GM18951 (cell line): ENCODE results near the gene TOP3B.

Experiments used
- POLR2A ChIP-seq: IDR thresholded peaks from 4 replicates; pipeline ENCODE4 v1.6.1; 2011; ENCODE audit warnings: mild to moderate bottlenecking; ENCODE audit not compliant: insufficient read length, insufficient read depth; ENCODE audit errors: extremely low read depth
- in situ Hi-C: fragments of 300-500 bp; cut with MboI; formaldehyde crosslinking; loops from one replicate; pipeline ENCODE4 v1.12.0; 2022; ENCODE audit warnings: low sequenced_read_pairs, mixed read lengths, inconsistent platforms; ENCODE audit not compliant: unreplicated experiment

Gene TOP3B

DNA sequence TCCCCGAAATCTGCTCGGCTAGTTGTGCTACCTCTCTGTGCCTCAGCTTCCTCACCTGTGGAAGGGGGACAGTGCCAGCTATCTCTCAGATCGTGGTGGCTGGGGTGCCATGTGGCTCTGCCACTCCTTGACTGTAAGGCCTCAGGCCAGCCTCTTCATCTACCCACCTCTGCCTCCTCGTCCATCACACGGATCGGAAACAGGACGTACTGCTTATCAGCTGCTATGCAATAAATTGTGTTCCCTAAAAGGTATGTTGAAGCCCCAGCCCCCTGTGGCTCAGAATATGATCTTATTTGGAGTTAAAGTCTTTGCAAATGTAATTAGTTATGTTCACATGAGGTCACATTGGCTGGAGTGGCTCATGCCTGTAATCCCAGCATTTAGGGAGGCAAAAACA lies 37.7 kb downstream of the TOP3B start:
- in situ Hi-C loops: loop anchor here (10.0 kb wide), 1 partner anchor 240 kb away; no protein-coding TSS in a partner anchor
- TF ChIP-seq POLR2A: no peak

DNA sequence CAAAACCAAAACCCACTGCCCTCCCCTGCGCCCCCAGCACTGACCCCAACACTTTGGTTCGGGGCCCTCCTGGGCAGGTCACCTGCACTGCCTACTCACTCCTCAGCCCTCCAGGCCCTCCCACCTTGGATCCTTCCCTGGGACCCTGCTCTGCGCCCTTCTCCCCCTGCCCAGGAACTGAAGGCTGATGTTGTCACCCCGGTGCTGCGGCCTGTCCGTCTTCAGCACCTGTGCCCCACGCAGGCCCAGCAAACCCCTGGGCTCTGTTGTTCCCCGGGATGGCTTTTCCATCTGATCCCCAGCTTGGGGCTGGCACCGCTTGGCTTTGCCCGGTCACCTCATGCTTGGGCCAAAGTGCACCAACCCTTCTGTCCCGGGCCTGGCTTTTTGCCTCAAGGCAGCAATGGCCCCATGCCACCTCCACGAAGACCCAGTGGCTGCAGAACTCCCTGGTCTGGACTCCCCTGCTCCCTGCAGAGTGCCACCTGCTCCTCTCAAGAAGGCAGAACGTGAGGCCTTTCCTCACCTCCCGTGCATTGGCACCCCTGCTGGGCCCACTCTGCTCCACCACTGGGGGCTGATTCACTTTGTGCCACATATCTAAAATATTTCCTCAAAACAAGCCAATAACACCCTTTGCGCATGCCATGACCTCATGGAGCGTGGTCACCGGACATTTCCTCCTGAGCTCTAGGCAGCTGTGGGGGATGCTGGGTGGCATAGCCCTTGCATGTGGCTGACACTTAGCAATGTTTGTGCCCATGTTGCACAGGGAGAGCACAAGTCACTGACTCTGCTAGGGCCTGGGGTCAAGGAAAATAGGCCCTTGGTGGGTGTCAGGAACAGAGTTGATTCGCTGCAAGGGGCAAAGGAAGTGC lies 38.8 kb downstream of the TOP3B start:
- no peak for TF ChIP-seq POLR2A
- in situ Hi-C loops: loop anchor here (10.0 kb wide), 1 partner anchor 239 kb away; no protein-coding TSS in a partner anchor

DNA sequence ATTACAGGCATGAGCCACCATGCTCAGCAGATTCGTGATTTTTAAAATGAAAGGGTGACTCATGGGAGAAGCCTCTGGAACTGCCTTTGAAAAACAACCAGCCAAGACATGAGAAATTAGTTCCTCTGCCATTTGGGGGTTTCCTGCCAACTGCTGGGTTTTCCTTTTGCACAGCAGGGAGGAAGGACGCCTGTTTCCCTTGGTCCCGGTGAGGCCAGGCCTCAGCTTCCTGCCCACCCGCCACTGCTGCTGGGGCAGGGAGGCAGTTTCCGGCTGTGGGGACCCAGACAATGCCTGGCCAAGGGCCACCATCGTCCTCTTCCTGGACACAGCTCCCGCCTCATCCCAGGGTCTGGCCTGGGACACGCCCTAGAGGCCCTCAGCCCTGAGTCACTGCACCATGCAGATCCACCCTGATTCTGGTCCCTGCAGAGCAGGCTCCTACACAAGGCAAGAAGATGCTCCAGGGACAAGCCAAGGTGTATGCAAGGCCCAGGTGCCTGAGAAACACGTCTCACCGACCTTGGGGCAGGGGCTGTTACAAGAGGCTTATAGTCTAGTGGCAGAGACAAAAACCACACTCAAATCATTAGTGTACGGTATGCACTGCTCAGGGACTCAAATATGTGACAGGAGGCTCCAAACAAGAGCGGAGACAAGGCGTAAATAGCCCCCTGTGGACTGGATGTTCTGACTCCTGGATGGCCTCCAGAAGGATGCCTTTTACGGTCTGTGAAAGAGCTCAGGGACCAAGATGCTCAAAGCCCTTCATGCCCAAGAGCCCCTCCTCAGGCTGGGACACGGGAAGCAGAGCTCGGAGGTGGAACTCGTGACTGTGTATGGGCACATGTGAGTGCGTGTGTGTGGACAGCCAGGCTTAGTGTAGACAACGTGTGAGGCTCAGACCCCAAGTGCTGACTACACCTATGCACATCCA lies 39.9 kb downstream of the TOP3B start:
- in situ Hi-C loops: loop anchor here (10.0 kb wide), 1 partner anchor 238 kb away; no protein-coding TSS in a partner anchor
- TF ChIP-seq POLR2A: no peak

DNA sequence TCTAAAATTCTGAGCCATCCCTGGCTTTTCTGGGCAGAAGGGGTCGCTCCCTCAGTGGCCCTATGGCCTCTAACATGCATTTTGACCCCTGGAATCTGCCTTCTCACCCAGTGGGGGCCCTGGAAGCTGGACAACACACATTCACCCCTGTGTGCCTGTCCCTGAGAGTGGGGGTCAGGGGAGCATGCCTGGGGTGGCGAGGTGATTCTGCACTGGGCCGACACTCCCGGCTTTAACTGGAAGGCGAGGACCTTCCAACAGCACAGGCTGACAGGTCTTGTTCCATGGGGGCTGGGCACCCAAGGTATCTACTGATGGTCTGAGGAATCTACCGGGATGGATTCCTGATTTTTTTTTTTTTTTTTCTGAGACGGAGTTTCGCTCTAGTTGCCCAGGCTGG lies 40.7 kb downstream of the TOP3B start:
- in situ Hi-C loops: loop anchor here (10.0 kb wide), 1 partner anchor 237 kb away; no protein-coding TSS in a partner anchor

DNA sequence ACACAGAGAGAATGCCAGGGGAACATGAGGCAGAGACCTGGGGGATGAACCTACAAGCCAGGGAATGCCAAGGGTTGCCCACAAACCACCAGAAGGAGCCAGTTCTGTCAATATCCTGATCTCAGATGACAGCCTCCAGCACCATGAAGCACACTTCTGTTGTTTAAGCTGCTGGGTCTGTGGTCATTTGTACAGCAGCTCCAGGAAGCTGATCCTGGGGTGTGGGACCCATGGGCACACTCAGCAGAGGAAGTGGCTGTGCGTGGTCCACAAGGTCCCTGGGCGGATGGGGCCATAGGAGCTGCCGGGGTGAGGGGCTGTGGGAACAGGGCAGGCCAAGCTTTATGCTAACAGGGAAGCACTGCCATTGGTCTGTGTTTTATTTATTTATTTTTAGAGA lies 42.1 kb downstream of the TOP3B start:
- TF ChIP-seq POLR2A: no peak
- in situ Hi-C loops: loop anchor here (10.0 kb wide), 1 partner anchor 236 kb away; no protein-coding TSS in a partner anchor

More for the DNA sequence above, 40.7 kb downstream of the TOP3B start:
- TF ChIP-seq POLR2A: no peak

DNA sequence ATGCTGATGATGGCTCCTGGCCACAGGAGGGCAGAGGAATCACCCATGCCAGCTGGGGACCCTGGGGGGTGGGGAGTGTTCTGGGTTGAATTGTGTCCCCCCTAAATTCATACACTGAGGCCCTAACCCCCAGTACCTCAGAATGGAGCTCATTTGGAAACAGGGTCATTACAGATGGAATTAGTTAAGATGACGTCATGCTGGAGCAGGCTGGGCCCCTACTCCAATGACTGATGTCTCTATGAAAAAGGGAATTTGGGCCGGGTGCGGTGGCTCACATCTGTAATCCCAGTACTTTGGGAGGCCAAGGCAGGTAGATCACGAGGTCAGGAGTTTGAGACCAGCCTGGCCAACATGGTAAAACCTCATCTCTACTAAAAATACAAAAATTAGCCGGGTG lies 42.7 kb downstream of the TOP3B start:
- in situ Hi-C loops: loop anchor here (10.0 kb wide), 2 partner anchors 215 to 235 kb away; no protein-coding TSS in a partner anchor

DNA sequence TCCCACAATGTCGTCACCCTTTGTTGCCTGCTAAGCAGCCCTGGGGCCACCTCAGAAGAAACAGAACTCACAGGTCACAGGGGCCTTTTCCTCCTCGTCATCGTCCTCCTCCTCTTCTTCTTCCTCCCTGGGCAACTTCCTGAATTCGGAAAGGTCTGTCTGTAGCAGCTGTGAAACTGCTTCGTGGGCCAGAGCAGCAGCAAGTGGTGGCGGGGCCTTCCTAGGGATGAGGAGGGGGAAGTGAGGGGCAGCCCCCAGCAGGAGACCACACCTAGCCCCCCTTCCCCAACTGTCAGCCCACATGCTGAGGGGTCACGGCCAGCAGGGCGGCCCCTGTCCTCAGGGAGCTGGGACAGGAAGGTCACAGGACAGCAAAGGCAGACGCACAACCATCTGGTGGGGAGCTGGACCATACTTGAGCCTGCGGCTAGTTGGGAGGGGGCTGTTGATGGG lies 43.1 kb downstream of the TOP3B start:
- in situ Hi-C loops: loop anchor here (10.0 kb wide), 1 partner anchor 215 kb away; no protein-coding TSS in a partner anchor

DNA sequence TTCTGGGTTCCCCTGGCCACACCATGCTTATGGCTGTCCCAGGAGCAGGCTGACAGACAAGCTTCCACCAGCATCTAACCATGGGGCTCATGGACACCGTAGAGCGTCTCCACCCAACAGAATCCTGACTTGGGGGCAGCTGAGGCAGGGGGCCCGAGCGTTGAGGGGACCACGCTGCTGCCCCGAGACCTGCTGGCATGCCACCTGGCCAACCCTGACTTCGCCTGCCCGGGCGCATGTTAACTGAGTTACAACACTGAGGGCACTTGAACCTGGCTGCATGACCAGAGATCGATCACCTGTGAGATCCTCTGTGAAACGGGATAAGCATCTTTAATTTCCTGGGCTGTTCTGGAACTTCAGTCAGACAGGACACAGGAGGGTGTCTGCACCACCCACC lies 43.7 kb downstream of the TOP3B start:
- in situ Hi-C loops: loop anchor here (10.0 kb wide), 1 partner anchor 214 kb away; no protein-coding TSS in a partner anchor
- no peak for TF ChIP-seq POLR2A

More for the DNA sequence above, 43.1 kb downstream of the TOP3B start:
- no peak for TF ChIP-seq POLR2A

DNA sequence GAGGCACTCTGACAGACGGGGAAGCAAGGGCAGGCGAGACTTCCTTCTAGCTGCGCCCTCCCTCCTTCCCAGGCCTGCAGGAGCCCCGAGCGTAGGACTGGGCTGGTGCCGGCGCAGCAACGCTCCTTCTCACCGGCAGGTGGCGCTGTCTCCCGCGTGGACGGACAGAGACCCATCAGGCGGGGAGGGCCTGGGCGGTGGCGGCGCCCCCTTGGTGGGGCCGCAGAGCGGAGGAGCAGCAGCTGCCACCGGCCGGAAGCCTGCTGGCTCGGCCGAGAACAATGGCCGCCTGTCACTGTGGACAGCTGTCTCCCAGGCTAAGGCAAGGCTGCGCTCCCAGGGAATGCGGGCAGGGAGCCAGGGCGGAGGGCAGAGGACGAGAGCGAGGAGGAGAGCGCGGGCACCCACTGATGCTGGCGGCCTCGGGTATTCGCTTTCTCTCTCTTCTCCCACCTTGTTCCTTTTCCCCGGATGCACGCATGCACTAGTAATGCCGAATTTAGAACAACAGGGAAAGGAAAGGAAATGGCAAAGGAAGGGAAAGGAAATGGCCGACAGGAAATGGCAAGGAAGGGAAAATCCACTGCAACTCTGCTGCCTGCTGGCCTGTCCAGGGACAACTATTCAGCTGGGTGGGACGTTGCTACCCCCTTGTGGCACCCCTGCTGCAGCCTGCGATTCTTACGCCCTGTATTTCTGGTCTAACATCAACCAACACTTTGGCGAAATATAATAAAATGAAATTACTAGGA lies 44.3 kb downstream of the TOP3B start:
- peak; percentile 56 for TF ChIP-seq POLR2A
- in situ Hi-C loops: loop anchor here (10.0 kb wide), 1 partner anchor 213 kb away; no protein-coding TSS in a partner anchor

DNA sequence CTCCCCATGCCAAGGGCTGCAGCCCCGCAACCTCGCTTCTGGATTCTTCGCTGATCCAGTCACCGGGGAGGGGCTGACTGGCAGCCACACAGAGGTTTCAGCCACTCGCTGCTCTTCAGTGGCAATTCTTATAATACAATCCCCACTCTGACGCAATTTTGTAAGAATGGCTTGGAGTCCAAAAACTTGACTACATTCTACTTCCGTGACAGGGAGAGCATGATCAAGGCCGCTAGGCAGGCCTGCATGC lies 44.8 kb downstream of the TOP3B start:
- no peak for TF ChIP-seq POLR2A
- in situ Hi-C loops: loop anchor here (10.0 kb wide), 1 partner anchor 213 kb away; no protein-coding TSS in a partner anchor

DNA sequence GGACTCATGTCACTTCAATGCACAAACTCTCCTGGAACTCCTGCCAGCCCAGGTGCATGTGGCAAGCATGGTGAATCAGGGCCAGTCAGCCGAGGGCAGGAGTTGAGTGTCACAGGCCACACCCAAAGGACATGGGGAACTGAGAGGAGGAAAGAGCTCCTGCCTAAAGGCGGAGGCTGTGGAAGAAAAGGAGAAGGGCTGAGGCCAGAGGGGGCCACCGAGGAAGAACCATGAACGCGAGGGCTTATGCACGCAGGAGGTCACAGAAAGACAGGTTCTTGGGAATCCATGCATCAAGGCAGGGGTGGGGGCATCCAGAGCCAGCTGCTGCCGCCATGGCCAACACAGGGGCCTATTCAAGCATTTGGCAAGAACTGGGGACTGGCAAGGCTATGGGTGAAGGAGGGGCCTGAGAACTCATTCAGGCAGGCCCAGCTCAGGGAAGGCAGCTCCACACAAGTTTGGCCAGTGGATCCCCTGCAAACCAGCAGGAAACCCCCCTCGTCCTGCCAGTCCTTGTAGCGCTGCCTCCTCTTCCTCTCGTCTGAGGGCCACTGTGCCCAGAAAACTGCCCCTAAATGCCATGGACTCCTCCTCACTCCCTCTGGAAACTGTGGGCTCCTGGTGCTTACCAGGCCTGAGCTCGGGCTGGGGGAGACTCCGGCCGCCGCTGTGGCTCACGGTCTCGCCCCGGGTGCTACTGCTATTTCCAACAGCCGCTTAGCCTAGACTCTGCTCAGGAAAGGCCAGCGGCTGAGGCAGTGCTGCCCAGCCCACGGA lies 45.4 kb downstream of the TOP3B start:
- no peak for TF ChIP-seq POLR2A
- in situ Hi-C loops: loop anchor here (10.0 kb wide), 1 partner anchor 212 kb away; no protein-coding TSS in a partner anchor
